ENCODE measurements around the gene ICAM3.

- TF ChIP-seq CTCF (conservative IDR thresholded peaks at IDR 0.05; ENCODE audit: low read length) = no peak
- TF ChIP-seq EZH2phosphoT487 (IDR thresholded peaks at IDR 0.05; ENCODE audit: borderline replicate concordance, low read depth, low read length) = no peak
Measured at GRCh38 chr19:10309423-10309822, 30.0 kb downstream of the ICAM3 start, which contains the start of gene ZGLP1.

Data from OCI-LY7 (cell line).